Stimulated activated CD8-positive, alpha-beta memory T cell treated with anti-CD3 and anti-CD28 coated beads, Interleukin-12 subunit alpha, Interleukin-12 subunit beta, amount 100 ng/mL, for 1 hour (primary cell): Measurements from ENCODE around the gene EIF2D.
"Not testable (repeated sequence)": the region's sequence is repeated elsewhere in the genome, so short reads cannot be mapped to it uniquely, and the experiment has no call there.

Experiments
- DNase-seq: peaks from one replicate; pipeline ENCODE4 v3.0.0-alpha.2; 2020; ENCODE audit warnings: low read depth

The EIF2D gene

DNA sequence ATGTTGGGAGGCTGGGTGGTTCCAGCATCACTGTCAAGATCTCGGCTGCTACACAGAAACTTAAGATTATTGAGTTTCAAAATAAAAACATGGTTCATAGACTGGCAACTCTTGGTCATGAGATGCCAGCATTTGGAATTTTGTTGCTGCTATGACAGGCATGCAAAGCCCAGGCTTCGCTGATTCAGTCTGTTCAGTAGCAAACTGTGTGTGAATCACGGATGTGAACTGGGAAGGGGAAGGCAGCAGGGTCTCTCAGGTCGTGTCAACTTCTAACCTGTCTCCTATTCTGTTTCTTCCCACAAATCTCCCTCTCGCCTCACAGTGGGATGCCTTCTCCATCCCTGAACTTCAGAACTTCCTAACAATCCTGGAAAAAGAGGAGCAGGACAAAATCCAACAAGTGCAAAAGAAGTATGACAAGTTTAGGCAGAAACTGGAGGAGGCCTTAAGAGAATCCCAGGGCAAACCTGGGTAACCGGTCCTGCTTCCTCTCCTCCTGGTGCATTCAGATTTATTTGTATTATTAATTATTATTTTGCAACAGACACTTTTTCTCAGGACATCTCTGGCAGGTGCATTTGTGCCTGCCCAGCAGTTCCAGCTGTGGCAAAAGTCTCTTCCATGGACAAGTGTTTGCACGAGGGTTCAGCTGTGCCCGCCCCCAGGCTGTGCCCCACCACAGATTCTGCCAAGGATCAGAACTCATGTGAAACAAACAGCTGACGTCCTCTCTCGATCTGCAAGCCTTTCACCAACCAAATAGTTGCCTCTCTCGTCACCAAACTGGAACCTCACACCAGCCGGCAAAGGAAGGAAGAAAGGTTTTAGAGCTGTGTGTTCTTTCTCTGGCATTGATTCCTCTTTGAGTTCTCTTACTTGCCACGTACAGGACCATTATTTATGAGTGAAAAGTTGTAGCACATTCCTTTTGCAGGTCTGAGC is 25.5 kb downstream of the EIF2D start:
- no peak for DNase-seq

GRCh38 chr1:206584683-206585082 is 27.6 kb downstream of the EIF2D start:
- no peak for DNase-seq

- peak; percentile 85 for DNase-seq
Measured at GRCh38 chr1:206583707-206584648, 28.3 kb downstream of the EIF2D start.

GRCh38 chr1:206582971-206583706 is 29.1 kb downstream of the EIF2D start:
- no peak for DNase-seq

- no peak for DNase-seq
Measured at GRCh38 chr1:206582537-206582936, 29.7 kb downstream of the EIF2D start.

GRCh38 chr1:206581571-206581981 is 30.7 kb downstream of the EIF2D start:
- DNase-seq: peak; percentile 63

DNA sequence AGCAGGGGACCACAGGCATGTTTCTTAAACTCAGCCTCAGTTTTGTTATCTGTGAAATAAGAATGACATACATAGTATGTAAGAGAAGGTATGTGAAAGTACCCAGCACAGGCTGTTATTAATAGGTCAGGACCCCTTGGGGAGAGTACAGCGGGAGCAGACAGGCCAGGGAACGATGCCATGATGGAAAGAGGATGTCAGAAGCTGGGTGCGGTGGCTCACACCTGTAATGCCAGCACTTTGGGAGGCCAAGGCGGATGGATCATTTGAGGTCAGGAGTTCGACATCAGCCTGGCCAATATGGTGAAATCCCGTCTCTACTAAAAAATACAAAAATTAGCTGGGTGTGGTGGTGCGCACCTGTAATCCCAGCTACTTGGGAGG is 31.2 kb downstream of the EIF2D start:
- DNase-seq: not testable (repeated sequence)

DNA sequence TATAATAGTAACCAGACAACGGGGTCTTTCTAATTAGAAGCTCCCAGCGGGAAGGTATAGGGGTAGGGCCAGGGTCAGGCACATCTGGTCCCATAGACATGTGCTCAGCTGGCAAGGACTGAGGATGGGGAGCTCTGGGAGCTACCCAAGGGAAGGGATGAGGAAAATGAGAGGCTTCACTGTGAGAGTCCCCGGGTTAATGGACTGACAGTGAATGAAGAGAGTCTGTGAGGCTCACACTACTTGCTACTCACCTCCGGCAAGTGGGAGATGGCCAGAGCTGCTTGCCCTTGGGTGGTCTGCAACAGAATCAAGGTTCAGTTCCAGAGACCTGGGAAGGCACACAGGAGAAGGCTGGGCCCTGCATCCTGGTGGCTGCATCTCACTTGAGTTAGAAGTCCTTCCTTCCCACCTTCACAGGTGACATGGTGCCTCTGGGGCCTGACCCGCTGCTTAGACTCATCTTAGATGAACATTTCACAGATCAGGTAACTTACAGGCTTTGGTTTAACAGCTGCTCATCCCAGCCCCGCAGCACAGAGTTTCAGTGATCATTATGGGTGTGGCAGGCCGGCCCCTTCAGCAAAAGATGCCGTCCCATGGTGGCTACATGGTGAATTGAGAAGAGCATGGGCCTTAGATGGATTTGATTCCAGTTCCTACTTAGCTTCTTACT is 31.7 kb downstream of the EIF2D start:
- no peak for DNase-seq

DNA sequence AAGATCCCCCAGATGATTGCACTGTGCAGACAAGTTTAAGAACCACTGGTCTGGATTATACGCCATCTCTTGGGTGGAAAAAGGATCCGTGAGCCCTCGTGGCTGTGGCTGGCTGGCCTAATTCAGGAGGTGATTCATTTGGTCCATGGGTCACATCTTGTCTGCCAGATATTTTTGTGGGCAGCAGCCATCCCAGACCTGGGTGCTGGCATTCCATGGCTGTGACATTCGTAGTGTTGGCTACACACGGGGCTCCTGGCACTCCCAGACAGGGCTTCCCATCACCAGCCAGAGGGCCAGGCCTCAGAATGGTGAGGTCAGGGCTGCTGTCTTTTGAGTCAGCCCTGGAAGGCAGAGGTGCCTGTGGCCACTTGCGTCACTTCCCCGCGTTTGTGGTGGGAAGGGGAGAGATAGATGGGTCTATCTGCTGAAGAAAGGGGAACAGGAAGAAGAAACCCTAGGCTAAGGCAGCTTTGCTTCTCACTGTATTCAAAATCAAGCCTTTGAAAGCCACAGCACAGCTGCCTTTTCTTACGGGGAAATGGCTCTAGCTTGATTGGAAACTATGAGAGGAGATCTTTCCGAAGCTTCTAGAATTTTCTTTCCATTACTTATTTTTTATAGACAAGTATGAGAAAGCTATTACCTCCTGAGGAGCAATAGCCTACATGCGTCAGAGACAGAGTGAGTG is 32.4 kb downstream of the EIF2D start:
- DNase-seq: peak; percentile 79

DNA sequence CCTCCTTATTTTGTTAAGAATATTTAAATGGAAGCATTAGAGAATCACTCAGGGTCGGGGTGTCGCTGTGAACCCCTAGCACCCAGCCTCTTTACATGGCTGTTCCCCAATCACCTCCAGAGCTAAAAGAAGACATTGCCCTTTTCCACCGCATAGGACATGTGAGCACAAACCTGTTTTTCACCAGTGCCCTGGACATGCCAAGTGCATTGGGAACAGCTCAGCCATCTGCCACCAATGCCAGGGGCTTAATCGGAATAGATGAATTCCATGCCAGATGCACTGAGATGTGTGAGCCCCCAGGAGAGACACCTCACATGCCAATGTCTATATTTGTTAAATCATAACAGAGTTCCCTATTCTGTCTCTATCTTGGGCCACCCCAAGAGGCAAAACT is 33.3 kb downstream of the EIF2D start:
- DNase-seq: no peak

DNA sequence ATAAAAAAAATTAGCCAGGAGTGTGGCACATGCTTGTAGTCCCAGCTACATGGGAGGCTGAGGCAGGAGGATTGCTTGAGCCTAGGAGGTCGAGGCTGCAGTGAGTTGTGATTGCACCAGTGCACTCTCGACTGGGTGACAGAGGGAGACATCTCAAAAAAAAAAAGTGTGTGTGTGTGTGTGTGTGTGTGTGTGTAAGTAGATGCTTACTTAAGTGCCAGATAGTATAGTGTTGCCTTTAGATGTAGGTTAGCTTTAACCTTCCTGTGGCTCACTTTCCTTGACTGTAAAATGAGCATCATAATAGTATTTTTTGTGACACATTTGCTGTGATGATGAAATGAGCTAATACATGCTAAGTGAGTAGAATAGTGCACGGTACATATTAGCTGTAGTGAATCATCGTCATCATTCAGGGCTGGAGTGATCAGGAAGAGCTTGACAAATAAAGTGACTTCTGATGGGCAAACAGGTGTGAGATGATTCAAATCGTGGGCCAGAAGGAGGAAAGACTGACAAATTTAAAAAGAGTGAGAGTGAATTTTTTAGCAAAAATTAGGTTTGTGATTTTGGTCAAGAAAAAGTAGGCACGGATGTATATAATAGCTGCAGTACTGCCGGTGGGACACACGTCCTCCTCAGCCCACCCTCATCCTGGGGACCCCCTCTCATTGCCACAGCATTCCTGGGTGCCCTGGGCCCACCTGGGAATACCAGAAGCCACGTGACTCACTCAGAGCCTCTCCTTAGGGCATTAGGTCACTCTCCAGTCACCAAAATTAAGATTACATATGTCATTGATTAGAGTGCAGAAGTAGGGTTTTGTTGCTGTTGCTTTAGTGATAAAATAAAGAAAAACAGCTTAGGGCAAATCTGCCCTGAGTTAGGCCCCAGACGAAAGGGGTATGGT is 33.9 kb downstream of the EIF2D start:
- no peak for DNase-seq

- DNase-seq: no peak
Measured at GRCh38 chr1:206577626-206578025, 34.6 kb downstream of the EIF2D start.

DNA sequence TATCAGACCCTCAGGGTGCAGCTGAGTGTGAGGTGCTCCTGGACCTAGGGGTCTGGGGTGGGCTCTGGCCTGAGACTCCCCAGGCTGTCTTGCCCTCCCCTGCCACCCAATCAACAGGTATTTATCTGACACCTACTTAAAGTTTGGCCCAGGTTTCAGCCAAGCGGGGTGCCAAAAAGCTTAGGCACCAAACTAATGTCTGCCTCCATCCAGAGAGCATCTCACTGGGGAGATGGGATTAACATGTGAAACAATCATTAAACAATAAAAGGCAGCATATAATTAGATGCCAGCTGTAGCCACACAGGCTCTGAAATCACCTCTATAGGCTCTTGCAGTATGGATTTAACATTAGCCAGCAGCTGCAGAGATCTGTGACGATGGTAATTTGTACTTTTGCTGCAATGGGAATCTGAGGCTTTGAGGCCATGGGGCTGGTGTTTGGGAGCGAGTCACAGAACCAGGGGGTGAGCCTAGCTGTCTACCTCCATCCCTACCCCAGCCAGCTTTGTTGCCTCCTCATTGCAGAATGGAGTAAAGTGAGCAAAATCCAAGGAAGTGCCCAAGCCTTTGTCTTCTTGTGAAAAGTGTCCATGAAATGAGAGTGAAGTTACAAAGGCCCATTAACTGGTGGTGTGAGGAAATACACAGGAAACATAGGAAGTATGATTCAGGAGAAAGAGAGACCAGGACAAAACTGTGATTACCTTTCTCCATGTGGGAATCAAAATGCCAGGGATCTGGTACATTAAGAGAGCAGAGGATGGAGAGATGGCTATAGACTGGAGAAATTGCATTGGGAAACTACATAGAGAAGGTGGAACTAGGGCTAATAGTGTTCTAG is 36.1 kb downstream of the EIF2D start:
- DNase-seq: no peak

DNA sequence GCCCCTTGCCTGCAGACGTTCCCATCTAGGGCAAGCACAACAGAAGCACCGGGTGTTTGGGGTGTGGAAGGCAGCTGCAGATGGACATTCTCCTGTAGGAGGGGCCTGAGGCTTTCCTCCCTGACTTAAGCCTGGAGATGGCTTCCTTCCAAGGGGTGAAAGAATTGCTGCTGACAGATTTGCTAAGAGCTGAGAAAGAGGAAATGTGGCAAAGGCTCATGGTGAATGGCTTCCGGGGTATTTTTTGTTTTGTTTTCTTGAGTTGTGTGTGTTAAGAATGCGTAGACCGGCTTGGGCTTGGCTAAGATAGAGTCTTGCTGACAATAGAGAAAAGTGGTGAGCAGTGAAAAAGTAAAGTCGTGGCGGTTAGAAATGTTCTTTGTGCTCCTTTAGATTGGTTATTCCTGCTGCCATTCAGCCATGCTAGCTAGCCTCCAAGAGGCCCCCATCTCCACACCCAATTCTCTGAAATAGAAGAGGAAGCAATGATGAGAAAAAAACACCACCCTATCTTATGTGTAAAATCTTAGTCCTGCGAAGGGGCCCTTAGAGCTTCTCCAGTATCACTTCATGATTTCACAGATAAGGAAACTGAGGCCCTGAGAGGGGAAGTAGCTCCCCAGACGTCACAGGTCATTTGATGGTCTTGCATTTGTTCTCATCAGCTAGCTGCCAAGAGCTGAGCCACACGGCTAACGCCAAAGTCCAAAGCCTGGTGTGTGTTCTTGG is 36.9 kb downstream of the EIF2D start:
- no peak for DNase-seq

DNA sequence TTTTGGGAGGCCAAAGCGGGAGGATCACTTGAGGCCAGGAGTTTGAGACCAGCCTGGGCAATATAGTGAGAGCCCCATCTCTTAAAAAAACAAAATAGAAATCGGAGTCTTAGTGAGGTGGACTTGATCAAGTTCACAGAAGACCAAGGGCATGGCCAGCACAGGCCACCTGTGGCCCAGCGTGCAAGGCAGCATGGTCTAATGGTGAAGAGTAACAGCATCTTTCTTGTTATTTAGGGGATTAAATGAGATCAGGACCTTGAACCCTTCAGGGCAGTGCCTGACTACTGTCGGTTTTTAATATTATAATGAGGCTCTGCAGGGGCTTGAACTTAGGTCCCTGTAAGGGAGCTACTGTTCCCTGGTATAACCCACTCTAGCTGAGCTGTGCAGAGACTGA is 38.5 kb downstream of the EIF2D start:
- no peak for DNase-seq

DNA sequence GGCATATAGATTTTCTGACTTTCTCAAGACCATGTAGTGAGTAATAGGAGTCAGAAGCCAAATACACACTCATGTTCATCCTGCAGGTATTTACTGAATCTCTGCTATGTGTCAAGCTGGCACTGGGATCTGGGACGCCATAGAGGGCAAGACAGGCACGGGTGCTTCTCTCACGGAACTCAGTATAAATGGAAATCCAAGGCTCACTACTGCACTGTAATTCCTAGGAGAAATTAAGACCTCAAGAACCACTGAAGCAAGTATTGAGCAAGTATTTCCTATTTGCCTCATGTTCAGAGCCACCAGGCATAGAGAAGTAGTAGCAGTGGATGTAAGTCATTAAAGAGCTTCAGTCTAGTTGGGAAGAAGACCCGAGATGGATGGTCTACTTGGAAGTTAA is 38.9 kb downstream of the EIF2D start:
- no peak for DNase-seq

DNA sequence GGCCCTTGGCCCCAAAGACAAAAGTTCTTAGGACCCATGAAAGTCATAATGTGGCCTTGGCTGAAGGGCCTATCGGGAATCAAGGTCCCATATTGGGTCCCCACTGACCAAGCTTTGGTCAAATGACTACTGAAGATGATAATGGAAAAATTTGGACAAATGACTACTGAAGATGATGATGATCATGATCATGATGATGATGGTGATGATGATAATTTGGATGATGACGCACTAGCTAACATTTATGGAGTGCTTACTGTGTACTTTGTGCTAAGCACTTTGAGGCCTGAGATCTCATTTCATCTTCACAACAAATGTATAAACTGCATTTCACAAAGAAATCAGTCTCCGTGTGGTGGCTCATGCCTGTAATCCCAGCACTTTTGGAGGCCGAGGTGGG is 39.4 kb downstream of the EIF2D start:
- no peak for DNase-seq

DNA sequence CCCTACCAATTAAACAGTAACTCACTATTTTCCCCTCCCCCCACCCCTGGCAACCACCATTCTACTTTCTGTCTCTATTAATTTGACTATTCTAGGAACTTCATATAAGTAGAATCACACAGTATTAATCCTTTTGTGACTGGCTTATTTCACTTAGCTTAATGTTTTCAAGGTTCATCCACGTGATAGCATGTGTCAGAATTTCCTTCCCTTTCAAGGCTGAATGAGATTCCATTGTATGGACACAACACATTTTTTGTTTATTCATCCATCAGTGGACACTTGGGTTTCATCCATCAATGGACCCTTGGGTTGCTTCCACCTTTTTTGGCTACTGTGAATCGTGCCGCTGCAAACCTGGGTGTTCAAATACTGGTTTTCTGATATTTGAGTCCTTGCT is 41.7 kb downstream of the EIF2D start:
- no peak for DNase-seq
